GM21723 (cell line): ENCODE results near the gene NEK10.
"Not testable (repeated sequence)": the region's sequence is repeated elsewhere in the genome, so short reads cannot be mapped to it uniquely, and the experiment has no call there.

Experiments
- ATAC-seq: cut with Tn5 transposase; IDR thresholded peaks from one replicate; pipeline ENCODE4 v1.9.1; 2021; ENCODE audit warnings: mild to moderate bottlenecking, moderate library complexity; ENCODE audit not compliant: unreplicated experiment

NEK10 gene

DNA sequence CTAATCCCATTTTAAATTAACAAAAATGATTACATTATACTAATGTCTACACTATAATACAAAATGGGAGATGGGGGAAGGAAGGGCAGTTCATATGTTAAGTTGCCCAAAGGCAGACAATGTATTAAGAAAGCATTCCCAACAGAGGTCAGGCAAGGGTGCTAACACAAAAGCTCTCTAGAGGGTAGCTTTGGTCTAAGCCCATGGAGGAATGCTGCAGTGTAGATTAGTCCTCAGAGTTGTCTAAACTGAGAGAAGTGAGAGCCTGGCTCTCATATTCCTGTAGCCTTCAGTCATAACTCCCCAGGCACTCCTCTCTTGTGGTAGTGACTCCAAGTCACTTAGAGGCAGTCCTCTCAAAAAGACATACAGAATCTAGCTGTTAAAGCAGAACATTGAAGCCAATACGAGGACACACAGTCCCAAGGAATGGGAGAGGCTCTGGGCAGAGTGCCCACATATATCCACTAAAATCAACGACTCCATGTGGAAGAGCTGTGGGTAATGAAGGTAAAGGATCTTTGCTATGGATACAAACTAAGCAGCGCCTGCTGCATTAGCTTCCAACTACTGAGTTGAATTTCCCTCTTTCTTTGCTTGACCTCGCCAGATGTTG, 14.5 kb downstream of the NEK10 start:
- ATAC-seq: no peak

DNA sequence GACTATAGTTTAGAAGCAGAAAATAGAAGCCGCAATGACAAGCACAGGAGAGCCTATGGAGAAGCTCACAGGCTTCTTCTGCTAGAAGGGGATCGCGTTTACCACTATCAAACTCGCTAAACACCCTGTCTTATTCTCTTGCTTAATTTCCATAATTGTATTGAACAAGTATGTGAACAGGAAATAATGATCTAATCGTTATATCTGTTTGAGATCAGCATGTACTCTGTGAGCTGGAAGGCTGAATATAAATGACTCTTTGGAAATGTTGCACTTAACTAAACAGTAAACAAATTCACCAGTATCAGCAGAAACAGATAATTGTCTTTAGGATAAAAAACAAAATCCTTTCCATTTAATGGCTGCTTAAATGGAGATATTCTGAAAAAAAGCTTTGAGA, 15.0 kb downstream of the NEK10 start:
- no peak for ATAC-seq

DNA sequence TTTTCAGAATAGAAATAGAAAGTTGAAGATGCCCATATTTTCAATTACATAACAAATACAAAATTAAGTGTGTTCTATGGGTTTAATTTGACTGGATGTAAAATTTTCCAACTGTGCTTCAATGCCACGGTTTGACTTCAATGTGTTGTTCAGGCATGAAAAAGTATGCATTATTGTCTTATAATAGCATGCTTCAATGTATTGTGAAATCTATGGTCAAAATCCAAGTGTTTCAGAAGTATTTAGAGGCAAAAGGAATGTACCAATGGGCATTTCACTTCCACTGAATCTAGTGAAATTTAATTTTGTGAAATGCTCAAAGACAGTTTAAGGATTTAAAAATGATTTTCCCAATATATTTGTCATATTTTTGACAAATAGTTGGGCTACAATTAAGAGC, 16.0 kb downstream of the NEK10 start:
- ATAC-seq: no peak

DNA sequence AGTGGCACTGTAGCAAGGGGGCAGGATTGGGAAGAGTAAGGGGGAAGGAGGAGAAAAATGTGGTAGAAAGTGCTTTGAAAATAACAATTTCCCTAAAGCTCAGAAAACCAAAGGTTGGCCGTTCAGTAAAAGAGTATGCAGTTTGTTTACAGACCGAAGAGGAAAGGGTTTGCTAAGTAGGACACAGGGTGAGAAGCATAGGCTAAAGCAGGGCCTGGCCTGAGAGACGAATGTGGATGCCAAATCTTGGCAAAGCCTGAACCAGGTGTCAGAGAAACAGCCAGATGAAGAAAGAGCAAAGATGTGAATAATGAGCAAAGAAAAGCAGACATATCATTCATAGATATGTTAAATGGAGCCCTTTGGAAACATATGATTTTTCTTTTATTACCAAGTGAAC, 17.1 kb downstream of the NEK10 start:
- ATAC-seq: no peak

DNA sequence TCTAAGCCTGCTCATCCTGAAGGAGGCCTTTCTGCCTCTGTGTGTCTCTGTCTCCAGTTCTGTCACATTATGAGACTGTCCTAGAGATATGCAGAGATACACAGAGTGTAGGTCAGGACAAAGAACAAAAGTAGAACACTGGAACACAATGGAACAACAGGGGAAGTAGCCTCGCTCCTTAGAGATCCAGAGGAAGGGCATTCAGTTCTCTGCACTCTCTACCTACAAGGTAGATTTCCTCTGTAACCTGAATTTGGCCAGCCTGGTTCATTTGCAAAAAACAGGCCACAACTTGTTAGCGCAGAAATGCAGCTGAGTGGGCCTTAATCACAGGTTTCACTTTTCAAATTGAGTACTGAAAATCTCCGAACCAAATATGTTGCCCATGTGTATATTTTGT, 19.4 kb downstream of the NEK10 start:
- peak; percentile 88 for ATAC-seq

DNA sequence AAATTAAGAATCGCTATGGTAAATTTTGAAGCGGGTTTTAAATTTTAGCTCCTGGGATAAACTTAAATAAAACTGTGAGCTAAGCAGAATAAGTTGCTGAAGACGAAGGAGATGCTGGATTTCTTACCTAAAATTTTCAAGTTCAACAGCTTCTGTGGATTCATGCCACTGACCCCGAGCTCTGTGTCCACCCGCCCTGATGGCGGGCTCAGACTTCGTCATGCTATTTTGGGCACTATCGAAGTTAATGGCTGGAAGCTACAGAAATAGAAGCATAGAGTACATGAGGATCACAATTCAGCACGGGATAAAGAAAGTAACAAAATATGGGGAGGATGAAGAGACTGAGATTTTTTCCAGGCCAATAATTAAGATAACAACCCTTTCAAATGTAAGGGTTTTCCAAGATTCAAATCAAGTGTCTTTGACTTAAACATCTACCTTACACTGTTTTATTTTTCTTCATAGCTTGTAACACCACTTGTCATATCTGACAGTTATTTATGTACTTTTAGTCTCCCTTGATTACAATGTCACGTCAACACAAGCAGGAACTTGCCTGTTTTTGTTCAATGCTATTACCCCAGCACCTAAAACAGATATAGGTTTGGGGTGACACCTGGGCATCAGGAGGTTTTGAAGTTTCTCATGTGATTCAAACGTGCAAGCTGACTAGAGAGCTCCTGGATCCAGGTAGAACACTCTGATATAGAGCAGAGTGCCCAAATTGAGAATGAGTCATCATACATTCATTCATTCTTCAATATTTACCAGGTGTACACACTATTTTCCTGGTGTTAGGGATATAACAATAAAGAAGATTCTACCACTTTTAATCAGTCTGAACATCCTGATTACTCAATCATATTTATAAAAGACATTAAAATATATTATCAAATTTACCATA, 23.0 kb downstream of the NEK10 start:
- no peak for ATAC-seq

DNA sequence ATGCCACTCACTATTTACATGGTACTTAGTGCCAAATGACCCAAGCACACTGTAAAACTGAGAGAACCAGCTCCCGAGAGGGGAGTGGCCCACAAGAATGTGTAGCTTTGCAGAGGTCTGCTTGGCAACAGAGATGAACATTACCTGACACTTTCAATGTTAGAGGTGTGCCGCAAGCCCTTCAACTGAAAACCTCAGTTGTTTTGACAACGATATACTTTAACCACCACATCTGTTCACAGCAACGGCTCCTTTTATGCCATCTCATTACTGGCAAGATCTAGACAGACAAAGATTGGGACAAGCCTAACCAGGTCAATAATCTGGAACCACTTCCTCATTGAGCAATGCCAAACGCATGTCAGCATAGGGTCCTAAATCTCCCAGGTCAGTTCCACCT, 23.7 kb downstream of the NEK10 start:
- no peak for ATAC-seq

DNA sequence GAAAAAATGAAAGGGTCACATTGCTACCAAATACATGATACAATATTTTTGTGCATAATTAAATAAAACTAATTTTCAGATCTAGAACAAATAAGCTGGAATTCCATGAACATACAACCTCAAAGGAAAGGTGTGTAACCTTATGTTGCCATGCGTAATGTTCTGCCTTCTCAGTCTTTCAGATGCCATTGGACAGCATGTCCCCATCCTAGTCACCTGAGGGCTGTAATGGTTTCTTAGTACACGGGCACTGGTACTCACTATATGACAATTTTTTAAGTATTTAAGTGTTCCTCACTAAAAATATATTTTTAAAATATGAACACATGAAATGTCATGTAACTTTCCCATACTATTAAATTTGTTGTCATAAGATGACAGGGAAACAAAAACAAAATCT, 24.1 kb downstream of the NEK10 start:
- ATAC-seq: no peak

DNA sequence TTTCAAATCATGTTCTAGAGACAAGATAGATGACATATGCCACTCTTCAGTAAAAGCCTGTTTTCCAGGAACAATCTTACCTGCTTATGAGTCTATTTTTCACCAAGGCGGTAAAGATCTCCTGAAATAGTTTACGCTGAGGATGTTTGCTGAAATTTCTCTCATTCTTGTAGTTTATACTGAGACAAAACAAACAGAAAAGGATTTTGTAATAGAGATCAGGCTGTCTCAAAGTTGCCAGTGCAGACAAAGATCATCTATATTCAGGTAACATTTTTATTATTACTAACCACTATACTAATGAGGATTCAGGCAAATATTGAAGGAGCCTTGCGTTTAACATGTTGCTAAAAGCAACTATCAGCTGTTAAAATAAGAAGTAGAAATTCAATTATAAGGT, 25.0 kb downstream of the NEK10 start:
- no peak for ATAC-seq

DNA sequence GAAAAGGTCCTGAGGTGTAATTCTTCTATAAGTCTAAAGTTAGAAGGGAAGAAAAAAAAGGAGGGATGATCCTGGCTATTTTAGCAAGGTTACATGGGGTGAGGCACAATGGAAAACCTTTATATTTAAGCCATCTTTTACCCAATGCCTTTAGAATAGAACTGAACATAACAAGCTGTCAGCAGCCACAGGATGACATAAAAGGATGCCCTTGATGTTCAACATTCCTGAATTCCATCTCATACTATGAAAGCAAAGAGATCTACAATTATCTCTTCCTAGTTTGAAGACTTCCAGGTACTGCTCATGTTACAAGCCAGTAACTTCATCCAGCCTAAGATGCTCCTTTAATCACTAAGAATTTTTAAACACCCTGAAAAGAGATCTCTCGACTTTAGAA, 26.9 kb downstream of the NEK10 start:
- no peak for ATAC-seq

DNA sequence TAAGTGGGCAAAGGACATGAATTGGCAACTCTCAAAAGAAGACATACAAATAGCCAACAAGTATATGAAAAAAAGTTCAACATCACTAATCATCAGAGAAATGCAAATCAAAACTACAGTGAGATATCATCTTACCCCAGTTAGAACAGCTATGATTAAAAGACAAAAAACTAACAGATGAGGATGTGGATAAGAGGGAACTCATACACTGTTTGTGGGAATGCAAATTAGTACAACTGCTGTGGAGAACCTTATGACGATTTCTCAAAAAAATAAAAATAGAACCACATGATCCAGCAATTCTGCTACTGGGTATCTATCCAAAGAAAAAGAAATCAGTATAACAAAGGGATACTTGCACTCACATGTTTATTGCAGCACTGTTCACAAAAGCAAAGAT, 28.6 kb downstream of the NEK10 start:
- ATAC-seq: no peak

DNA sequence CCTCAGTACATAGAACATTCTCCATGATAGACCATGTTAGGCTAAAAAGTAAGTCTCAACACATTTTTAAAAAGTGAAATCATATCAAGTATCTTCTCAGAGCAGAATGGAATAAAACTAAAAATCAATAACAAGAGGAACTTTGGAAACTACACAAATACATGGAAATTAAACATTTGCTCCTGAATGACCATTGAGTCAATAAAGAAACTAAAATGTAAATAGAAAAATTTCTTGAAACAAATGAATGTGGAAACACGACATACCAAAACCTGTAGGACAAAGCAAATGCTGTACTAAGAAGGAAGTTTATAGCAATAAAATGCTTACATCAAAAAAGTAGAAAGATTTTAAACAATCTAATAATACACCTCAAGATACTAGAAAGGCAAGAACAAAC, 33.6 kb downstream of the NEK10 start:
- no peak for ATAC-seq

DNA sequence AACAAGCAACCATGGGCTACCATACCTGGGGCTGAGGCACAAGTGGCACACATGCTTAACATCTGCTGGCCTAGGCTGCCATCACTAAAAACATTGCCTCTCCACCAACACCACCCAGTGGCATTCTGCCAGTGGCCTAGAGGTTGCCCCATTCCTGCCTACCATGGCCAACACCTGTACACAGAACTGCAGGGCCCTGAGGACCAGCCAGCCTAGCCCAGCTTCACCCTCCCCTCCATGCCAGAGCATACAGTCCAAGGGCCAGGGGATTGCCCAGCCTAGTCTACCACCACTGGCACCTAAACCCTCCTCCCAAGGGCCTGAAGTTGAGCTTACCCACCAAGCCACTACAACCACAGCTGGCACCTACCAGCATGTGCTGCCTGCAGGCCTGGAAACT, 35.3 kb downstream of the NEK10 start:
- no peak for ATAC-seq

DNA sequence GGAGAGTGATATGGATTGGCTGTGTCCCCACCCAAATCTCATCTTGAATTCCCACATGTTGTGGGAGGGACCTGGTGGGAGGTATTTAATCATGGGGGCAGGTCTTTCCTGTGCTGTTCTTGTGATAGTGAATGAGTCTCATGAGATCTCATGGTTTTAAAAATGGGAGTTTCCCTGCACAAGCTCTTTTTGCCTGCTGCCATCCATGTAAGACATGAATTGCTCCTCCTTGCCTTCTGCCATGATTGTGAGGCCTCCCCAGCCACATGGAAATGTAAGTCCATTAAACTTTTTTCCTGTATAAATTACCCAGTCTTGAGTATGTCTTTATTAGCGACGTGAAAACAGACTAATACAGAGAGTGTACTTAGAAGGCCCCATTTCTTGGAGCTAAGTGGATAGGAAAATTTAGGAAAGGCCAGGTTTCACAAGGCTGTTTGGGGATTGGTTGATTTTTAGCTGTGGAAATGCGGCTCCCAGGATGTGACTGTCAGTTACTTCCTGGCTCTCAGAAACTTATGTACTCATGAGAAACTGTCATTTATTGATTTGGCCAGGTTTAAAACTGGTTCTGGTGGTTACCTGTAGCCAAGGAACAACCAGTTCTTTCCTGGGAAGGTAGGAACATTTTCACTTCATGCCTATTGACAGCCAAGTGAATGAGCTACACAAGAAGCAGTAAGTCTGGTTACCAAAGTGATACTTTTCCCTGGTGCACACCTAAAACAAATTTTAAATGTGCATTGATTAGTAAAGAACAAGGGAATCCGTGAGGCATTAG, 40.0 kb downstream of the NEK10 start:
- not testable (repeated sequence) for ATAC-seq

DNA sequence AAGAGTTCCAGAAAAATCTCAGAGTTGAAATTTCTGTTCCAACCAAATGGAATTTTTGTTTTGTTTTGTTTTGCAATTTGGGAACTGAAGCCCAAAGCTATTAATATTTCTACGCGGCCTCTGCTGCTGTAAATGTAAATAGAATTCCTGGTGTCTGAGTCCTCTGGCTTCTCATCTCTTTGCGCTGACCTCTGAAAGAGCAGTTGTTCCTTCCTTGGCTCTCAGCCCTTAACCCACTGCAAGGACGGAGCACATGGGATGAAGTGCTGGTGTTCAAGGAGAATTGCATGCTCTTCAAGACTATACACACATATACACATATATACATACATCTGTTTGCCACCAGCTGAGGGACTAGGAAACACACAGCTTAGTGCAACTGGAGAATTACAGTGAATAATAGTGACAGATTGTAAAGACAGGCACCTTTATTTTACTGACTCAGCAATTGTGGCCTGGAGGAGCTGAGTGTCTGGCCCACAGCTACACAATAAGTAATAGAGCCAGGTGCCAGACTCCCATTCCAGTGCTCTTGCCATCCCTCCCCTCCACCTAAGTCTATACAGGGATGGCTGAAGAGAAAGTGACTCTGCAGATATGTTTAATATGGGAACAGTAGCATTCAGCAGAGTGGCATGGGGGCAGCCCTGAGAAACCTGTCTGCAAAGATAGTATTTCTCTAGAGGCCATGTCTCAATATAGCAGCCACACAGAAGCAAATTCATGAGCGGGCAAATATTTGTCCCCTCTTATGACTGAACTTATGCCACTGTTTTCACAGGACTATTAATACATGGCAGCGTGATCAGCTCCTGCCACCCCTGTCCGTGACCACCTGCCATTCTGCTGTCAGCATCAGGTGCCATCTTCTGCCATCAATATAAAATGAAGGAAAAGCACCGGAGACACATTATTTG, 42.3 kb downstream of the NEK10 start:
- no peak for ATAC-seq

DNA sequence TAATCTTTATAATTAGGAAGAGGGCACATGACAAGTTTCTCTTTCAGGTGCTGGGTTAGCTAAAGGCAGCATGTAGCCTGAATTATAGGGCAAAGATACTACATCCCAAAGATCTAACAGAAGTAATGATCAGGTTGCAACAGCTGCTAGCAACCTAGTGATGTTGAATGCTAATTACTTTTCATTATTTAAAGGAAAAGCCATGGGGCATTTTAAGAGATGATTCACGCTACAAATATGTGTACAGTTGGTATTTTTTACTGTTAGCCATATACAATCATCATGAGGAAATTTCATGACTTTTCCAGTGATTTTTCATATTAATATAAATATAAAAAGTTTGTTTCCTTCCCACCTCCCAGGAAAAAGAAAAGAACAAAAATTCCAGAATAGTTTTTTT, 43.0 kb downstream of the NEK10 start:
- ATAC-seq: no peak

DNA sequence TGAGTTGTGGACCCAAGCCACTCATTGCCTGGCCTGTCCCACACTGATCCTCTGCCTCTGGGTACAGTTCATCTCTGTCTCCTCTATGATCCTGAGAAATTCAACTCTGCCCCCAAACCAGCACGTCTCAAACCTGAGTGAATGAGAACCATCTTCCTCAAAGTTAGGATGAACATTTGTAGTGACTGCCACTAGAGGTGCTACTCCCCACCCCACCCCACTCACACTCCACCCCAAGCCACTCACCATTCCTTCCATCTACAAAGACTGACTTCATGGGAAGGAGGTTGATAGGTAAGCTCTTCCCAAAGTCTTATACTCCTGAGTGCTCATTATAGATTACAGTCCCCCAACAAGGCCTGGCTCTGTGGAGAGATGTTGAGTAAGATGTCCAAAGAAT, 43.8 kb downstream of the NEK10 start:
- no peak for ATAC-seq

DNA sequence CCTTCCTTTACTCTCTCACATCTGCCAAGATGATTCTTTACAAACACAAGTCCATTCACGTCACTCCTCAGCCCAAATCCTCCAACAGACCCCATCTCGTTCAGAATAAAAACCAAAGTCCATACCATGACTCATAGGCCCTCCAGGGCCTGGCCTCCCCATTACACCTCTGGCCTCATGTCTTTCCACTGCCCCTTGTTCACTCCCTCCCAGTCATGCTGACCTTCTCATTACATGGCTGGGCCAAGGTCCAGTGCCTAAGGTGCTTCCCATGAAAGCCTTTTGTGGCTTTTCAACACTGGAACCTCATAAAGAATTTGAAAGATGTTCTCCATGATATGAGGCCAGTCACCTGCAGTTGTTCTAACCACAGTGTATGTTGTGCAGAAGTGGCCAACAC, 44.5 kb downstream of the NEK10 start:
- no peak for ATAC-seq

DNA sequence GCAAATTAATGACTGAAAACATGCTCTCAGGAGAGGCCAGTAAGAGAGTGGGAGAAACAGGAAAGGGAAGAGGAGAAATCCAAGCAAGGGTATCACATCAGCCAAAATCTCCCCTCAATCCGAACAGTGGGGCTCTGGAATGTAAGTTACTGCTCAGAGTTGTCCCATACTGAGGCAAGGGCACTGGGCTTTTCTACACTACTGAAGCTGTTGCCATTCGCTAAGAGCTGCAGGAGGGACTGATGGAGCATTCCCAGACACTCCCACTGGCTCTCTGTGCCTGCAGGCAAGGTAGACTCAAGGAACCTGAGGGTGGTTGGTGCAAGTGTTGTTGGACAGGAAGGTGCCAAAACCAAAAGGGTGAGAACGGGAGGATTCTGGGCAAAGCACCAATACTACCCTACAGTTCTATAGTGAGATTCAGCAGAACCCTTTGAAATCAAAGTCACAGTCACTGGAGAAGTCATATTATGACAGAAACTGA, 46.1 kb downstream of the NEK10 start:
- ATAC-seq: no peak

DNA sequence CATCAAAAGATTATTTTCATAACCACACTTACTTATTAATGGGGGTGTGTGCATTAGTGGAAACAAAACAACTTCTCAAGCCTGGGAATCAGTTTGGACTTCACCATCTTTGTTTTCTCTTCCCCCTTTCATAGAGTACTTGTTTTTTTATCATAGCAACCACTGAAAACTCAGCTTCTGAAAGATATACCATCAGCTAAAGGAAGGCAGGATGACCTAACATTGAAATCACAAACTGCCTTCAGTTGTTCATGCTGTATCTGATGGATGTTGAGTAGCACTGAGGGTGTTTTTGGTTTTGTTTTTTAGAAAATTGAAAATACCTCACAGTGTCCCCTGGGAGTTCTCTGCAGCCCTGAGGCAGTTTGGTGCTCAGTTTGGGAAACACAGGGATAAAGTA, 46.5 kb downstream of the NEK10 start:
- ATAC-seq: no peak
